Measurements from ENCODE around the gene FASN. TPM values are rescaled to one million over a fixed set of nuclear protein-coding genes. Genes with fewer than 3 reads are reported as not detected.

Gene FASN
- total and polyA plus RNA-seq, 2 of the 13 experiments (the other 11 are each of a cell fraction or from before 2014, with no cell fraction given), result 51.7 to 101 TPM

- CTCF ChIA-PET (ENCODE audit: low intra/inter-chr PET ratio, low total read pairs), result no interaction called here
Observed at GRCh38 chr17:82112181-82112913, 14.3 kb upstream of the FASN start.

More at GRCh38 chr17:82112181-82112913, 14.3 kb upstream of the FASN start:
- Histone ChIP-seq H3K9me3 (ENCODE audit: low read length) (no peaks in the 10 kb centered on the region), H3K79me2 (ENCODE audit: insufficient read depth, low read length) (no peaks in the 10 kb centered on the region), H3K4me2 (ENCODE audit: low read depth, low read length) (no peak overlapping the region), H3K27ac (ENCODE audit: extremely low read length, insufficient read depth, low read length) (peak overlapping the region; percentile 7), H3K9ac (ENCODE audit: insufficient read depth, low read depth, low read length) (no peak overlapping the region), H3K4me3 (replicated peaks in 1 of 3; ENCODE audit: insufficient read depth in 1 of 3, low read depth in 2 of 3, low read length in 3 of 3) (no peak overlapping the region), H4K20me1 (ENCODE audit: insufficient read depth, low read length) (no peaks in the 10 kb centered on the region), H3K36me3 (replicated peaks in 1 of 2; ENCODE audit: control insufficient read depth in 1 of 2, insufficient read depth in 2 of 2, low read length in 2 of 2) (peaks cover 0 to 3% of the 10 kb centered on the region in 2 experiments; a peak in 2 of 5 replicates), H3K4me1 (ENCODE audit: insufficient read depth, low read length) (peaks cover 71% of the 10 kb centered on the region), H3K27me3 (ENCODE audit: control insufficient read depth in 1 of 2, insufficient read depth in 2 of 2, low read length in 2 of 2) (no peaks in the 10 kb centered on the region), H2AFZ (ENCODE audit: low read length) (no peak overlapping the region)
- no peak for ATAC-seq
- 89% methylated on average over 18 of the region's 18 CpGs for WGBS (ENCODE audit: low lambda C conversion rate)
- BruUV-seq (replicated peaks), result no TSS peak
- in situ Hi-C loops (cut with HindIII; ENCODE audit: extremely low pct_ligation_motif_present, low pct_unique_long_range_greater_than_20kb), result no loop called here
- no peak for TF ChIP-seq UBTF (CRISPR knock-in tag; IDR thresholded peaks at IDR 0.05)
- no peak for TF ChIP-seq ZSCAN9 (CRISPR knock-in tag; IDR thresholded peaks at IDR 0.05; ENCODE audit: borderline replicate concordance)
- no peak for TF ChIP-seq HBP1 (CRISPR knock-in tag; IDR thresholded peaks at IDR 0.05; ENCODE audit: low read depth)
- TF ChIP-seq ZNF577 (CRISPR knock-in tag; IDR thresholded peaks at IDR 0.05; ENCODE audit: borderline replicate concordance, low read depth), result no peak
- TF ChIP-seq MATR3 (CRISPR knock-in tag; IDR thresholded peaks at IDR 0.05), result no peak
- no peak for TF ChIP-seq ZNF557 (CRISPR knock-in tag; IDR thresholded peaks at IDR 0.05)
- TF ChIP-seq ZNF616 (CRISPR knock-in tag; IDR thresholded peaks at IDR 0.05; ENCODE audit: low read depth), result no peak
- TF ChIP-seq ATF6 (CRISPR knock-in tag; conservative IDR thresholded peaks at IDR 0.05), result no peak
- TF ChIP-seq WIZ (CRISPR knock-in tag; IDR thresholded peaks at IDR 0.05), result no peak
- TF ChIP-seq ZC3H4 (CRISPR knock-in tag; IDR thresholded peaks at IDR 0.05; ENCODE audit: borderline replicate concordance), result no peak
- TF ChIP-seq STAT6 (CRISPR knock-in tag; IDR thresholded peaks at IDR 0.05; ENCODE audit: borderline replicate concordance), result no peak
- no peak for TF ChIP-seq CSRNP1 (CRISPR knock-in tag; IDR thresholded peaks at IDR 0.05)
- no peak for TF ChIP-seq REPIN1 (CRISPR knock-in tag; IDR thresholded peaks at IDR 0.05; ENCODE audit: borderline replicate concordance, low read depth)
- POLR2A ChIA-PET, result interaction anchor here (0.6 to 1.5 kb wide), 2 partner anchors 10 to 40 kb away, joined by 3 to 6 read pairs; no protein-coding TSS in a partner anchor
- no peak for FAIRE-seq
- intact Hi-C loops (cut with micrococcal nuclease; ENCODE audit: unreplicated experiment), result no loop called here
- no peak for DNase-seq (ENCODE audit: low spot score)

Measured in HepG2 (cell line).